IMR-90 (cell line): Measurements from ENCODE around the gene ALDH1A1. TPM values are rescaled to one million over a fixed set of nuclear protein-coding genes. Genes with fewer than 3 reads are reported as not detected.

ENCODE experiments used
- ATAC-seq: fragments of 200-7000 bp; cut with Tn5 transposase; 2 replicates; pipeline ENCODE4 v1.9.1; 2020; ENCODE audit warnings: low read depth, mild to moderate bottlenecking, moderate library complexity
- BruUV-seq: library from RNA; stranded (reverse); fragments of 400-500 nt; replicated peaks from 2 replicates; lab custom pipeline; 2021; lab: Mats Ljungman, UMichigan
- CTCF ChIA-PET: fragments of 300-600 bp; formaldehyde crosslinking; extraction: SDS; loops from one replicate; lab custom pipeline; 2021; ENCODE audit warnings: antibody characterized with exemption; lab: Yijun Ruan, JAX
- POLR2A ChIA-PET: fragments of 300-600 bp; sonication (Branson Sonifier 250); formaldehyde crosslinking; loops from one replicate; lab custom pipeline; 2022; ENCODE audit warnings: antibody characterized with exemption; ENCODE audit not compliant: unreplicated experiment; lab: Charles Lee
- DNase-seq: peaks from one replicate; pipeline ENCODE4 v3.0.0; 2013
- H2AFZ ChIP-seq: replicated peaks from 2 replicates; pipeline ENCODE3; 2013; ENCODE audit warnings: low read length, mild to moderate bottlenecking; ENCODE audit not compliant: poor library complexity
- H2AK5ac ChIP-seq: 2 replicates; pipeline ENCODE4 v1.6.1; 2013; ENCODE audit warnings: low read depth, low read length, inconsistent platforms
- H2AK9ac ChIP-seq: replicated peaks from 2 replicates; pipeline ENCODE3; 2013; ENCODE audit warnings: mild to moderate bottlenecking, low read depth, low read length, moderate library complexity; ENCODE audit not compliant: poor library complexity
- H2BK120ac ChIP-seq: 2 replicates; pipeline ENCODE4 v1.6.1; 2013; ENCODE audit warnings: low read depth, low read length, inconsistent platforms
- H2BK15ac ChIP-seq: 3 replicates; pipeline ENCODE4 v1.6.1; 2013; ENCODE audit warnings: low read depth, low read length, inconsistent platforms
- H2BK20ac ChIP-seq: 2 replicates; pipeline ENCODE4 v1.6.1; 2013; ENCODE audit warnings: low read depth, mild to moderate bottlenecking, inconsistent platforms, low read length, moderate library complexity
- H2BK5ac ChIP-seq: 2 replicates; pipeline ENCODE4 v1.6.1; 2013; ENCODE audit warnings: mild to moderate bottlenecking, low read depth, low read length, inconsistent platforms; ENCODE audit not compliant: poor library complexity, severe bottlenecking
- H3K14ac ChIP-seq: replicated peaks from 2 replicates; pipeline ENCODE4 v1.6.1; 2013; ENCODE audit warnings: low read depth, low read length, inconsistent platforms
- H3K18ac ChIP-seq: 2 replicates; pipeline ENCODE4 v1.6.1; 2013; ENCODE audit warnings: low read depth, low read length, control low read depth
- H3K23ac ChIP-seq: 2 replicates; pipeline ENCODE4 v1.6.1; 2013; ENCODE audit warnings: low read depth, low read length, inconsistent platforms
- H3K27ac ChIP-seq: 2 replicates; pipeline ENCODE4 v1.5.1; 2013; ENCODE audit warnings: mild to moderate bottlenecking, control low read depth, low read length; ENCODE audit not compliant: insufficient read depth
- H3K27me3 ChIP-seq: 2 replicates; pipeline ENCODE4 v1.6.1; 2013; ENCODE audit warnings: low read length; ENCODE audit not compliant: control insufficient read depth, insufficient read depth
- H3K36me3 ChIP-seq: 2 replicates; pipeline ENCODE4 v1.6.1; 2013; ENCODE audit warnings: low read length, mixed read lengths; ENCODE audit not compliant: control insufficient read depth, insufficient read depth
- H3K4ac ChIP-seq: 2 replicates; pipeline ENCODE4 v1.6.1; 2013; ENCODE audit warnings: low read depth, low read length, inconsistent platforms
- H3K4me1 ChIP-seq: 2 replicates; pipeline ENCODE4 v1.6.1; 2013; ENCODE audit warnings: low read length, mixed read lengths; ENCODE audit not compliant: control insufficient read depth, insufficient read depth
- H3K4me2 ChIP-seq: 2 replicates; pipeline ENCODE4 v1.6.1; 2013; ENCODE audit warnings: low read depth, mild to moderate bottlenecking, control low read depth, low read length, moderate library complexity
- H3K4me3 ChIP-seq: 2 replicates; pipeline ENCODE4 v1.5.1; 2013; ENCODE audit warnings: low read depth, mild to moderate bottlenecking, control low read depth, low read length, moderate library complexity; ENCODE audit not compliant: insufficient read depth
- H3K56ac ChIP-seq: 2 replicates; pipeline ENCODE4 v1.6.1; 2013; ENCODE audit warnings: low read length, inconsistent platforms; ENCODE audit not compliant: insufficient read depth; ENCODE audit errors: extremely low read depth
- H3K79me1 ChIP-seq, 2 experiments: 2 replicates each; pipeline ENCODE4 v1.6.1; 2013; ENCODE audit warnings: low read length in 2 of 2, inconsistent platforms in 1 of 2, low read depth in 1 of 2
- H3K9ac ChIP-seq: 2 replicates; pipeline ENCODE4 v1.6.1; 2013; ENCODE audit warnings: low read depth, low read length, control low read depth
- H3K9me1 ChIP-seq: 2 replicates; pipeline ENCODE4 v1.6.1; 2013; ENCODE audit warnings: low read length, inconsistent platforms; ENCODE audit not compliant: insufficient read depth
- H3K9me3 ChIP-seq: 2 replicates; pipeline ENCODE4 v1.6.1; 2013; ENCODE audit warnings: low read length; ENCODE audit not compliant: control insufficient read depth, insufficient read depth
- H4K20me1 ChIP-seq: 2 replicates; pipeline ENCODE4 v1.6.1; 2013; ENCODE audit warnings: low read length, inconsistent platforms; ENCODE audit not compliant: insufficient read depth
- H4K5ac ChIP-seq: 2 replicates; pipeline ENCODE4 v1.6.1; 2013; ENCODE audit warnings: mild to moderate bottlenecking, low read depth, low read length, control low read depth
- H4K8ac ChIP-seq, 2 experiments: 2 replicates each; pipeline ENCODE4 v1.6.1; 2013; ENCODE audit warnings: low read depth in 2 of 2, low read length in 2 of 2, control low read depth in 1 of 2, inconsistent platforms in 1 of 2
- H4K91ac ChIP-seq: 2 replicates; pipeline ENCODE4 v1.6.1; 2013; ENCODE audit warnings: low read depth, low read length, inconsistent platforms; ENCODE audit not compliant: insufficient read depth
- BHLHE40 ChIP-seq: fragments of 150-350 bp; IDR thresholded peaks from 2 replicates; pipeline ENCODE4 v1.6.1; 2016; ENCODE audit warnings: mild to moderate bottlenecking, low read depth, low read length
- CEBPB ChIP-seq: IDR thresholded peaks from 2 replicates; pipeline ENCODE4 v1.6.1; 2012; ENCODE audit warnings: low read depth, low read length, improper control_type of control experiment
- CHD1 ChIP-seq: IDR thresholded peaks from 2 replicates; pipeline ENCODE4 v1.6.1; 2012; ENCODE audit warnings: low read depth, low read length, improper control_type of control experiment
- ELK1 ChIP-seq: fragments of 150-350 bp; IDR thresholded peaks from 2 replicates; pipeline ENCODE4 v1.6.1; 2016; ENCODE audit warnings: low read depth, mild to moderate bottlenecking, low read length, moderate library complexity, borderline replicate concordance
- FOS ChIP-seq: fragments of 150-350 bp; IDR thresholded peaks from 2 replicates; pipeline ENCODE4 v1.6.1; 2016; ENCODE audit warnings: low read depth, low read length
- MAFK ChIP-seq: IDR thresholded peaks from 2 replicates; pipeline ENCODE4 v1.6.1; 2012; ENCODE audit warnings: low read depth, low read length, improper control_type of control experiment
- MAZ ChIP-seq: IDR thresholded peaks from 2 replicates; pipeline ENCODE4 v1.6.1; 2012; ENCODE audit warnings: low read depth, mild to moderate bottlenecking, low read length, improper control_type of control experiment, moderate library complexity, borderline replicate concordance
- RAD21 ChIP-seq: IDR thresholded peaks from 2 replicates; pipeline ENCODE4 v1.6.1; 2012; ENCODE audit warnings: low read length, improper control_type of control experiment
- RCOR1 ChIP-seq: IDR thresholded peaks from 2 replicates; pipeline ENCODE4 v1.6.1; 2012; ENCODE audit warnings: mild to moderate bottlenecking, low read length, improper control_type of control experiment; ENCODE audit not compliant: insufficient replicate concordance
- RFX5 ChIP-seq: IDR thresholded peaks from 2 replicates; pipeline ENCODE4 v1.8.0; 2012; ENCODE audit warnings: low read depth, mild to moderate bottlenecking, low read length, moderate library complexity
- SMC3 ChIP-seq: fragments of 150-350 bp; IDR thresholded peaks from 2 replicates; pipeline ENCODE4 v1.6.1; 2016; ENCODE audit warnings: low read depth, mild to moderate bottlenecking, antibody characterized with exemption, low read length, moderate library complexity
- USF2 ChIP-seq: fragments of 150-350 bp; IDR thresholded peaks from 2 replicates; pipeline ENCODE4 v1.6.1; 2017; ENCODE audit warnings: mild to moderate bottlenecking, antibody characterized with exemption, low read length, low read depth
- WGBS, 2 experiments: methylation state at CpG; one replicate each; pipeline versions ENCODE4 v1.1.5 to v1.1.7; 2013; ENCODE audit warnings: missing lambda C conversion rate in 2 of 2; ENCODE audit not compliant: insufficient read length in 1 of 2; ENCODE audit errors: extremely low coverage in 2 of 2; 5-methylcytosine and 5-hydroxymethylcytosine counted together
- dilution Hi-C: fragments of 300-500 bp; cut with HindIII; formaldehyde crosslinking; loops from one replicate; pipeline ENCODE4 v1.14.3; 2018; ENCODE audit warnings: low sequenced_read_pairs; ENCODE audit not compliant: unreplicated experiment
- in situ Hi-C: fragments of 300-500 bp; cut with MboI; formaldehyde crosslinking; loops from 3 replicates; pipeline ENCODE4 v1.14.3; 2019; ENCODE audit warnings: low sequenced_read_pairs, inconsistent platforms, mixed read lengths
- intact Hi-C: fragments of 100-400 bp; cut with micrococcal nuclease; formaldehyde crosslinking; loops from 2 replicates; pipeline ENCODE4 v1.10.0; 2022
- polyA plus RNA-seq, 3 experiments: library from polyadenylated mRNA; depleted of rRNA; stranded (reverse); fragments of >200 nt; gene quantifications; 2 replicates each; pipeline ENCODE4 v1.2.3, GENCODE V29; 2012; ENCODE audit warnings: low replicate concordance in 1 of 3
- total RNA-seq: library from RNA; depleted of rRNA; stranded (reverse); fragments of >200 nt; gene quantifications from 2 replicates; pipeline ENCODE4 v1.2.3, GENCODE V29; 2012

Gene ALDH1A1
- total and polyA plus RNA-seq, 2 of the 4 experiments (the other 2 are of a cell fraction), result not detected

DNA sequence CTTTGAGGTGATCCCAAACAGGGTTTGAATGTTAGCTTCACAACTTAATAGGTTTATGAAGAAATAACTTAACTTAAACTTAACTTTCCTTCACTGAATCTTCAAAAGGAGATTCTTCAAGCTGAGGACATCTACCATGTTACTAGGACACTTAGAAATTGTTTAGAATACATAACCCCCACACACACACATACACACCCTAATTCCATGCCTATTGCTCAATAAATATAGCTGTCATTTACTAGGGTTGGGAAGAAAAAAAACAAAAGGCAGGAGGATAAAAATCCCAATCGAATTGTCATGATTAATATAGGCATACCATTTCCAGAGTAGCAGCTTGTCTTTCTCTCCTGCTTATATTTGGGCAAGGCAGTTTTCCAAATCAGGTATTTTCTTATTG, 68.3 kb downstream of the ALDH1A1 start:
- no peak overlapping the region for H3K9ac ChIP-seq

More for the DNA sequence above, 68.3 kb downstream of the ALDH1A1 start:
- H3K56ac ChIP-seq, result no peak overlapping the region
- no peak overlapping the region for H2AK9ac ChIP-seq
- H3K9me1 ChIP-seq, result no peaks in the 10 kb centered on the region
- POLR2A ChIA-PET, result no interaction called here
- H4K8ac ChIP-seq, result no peak overlapping the region
- no peaks in the 10 kb centered on the region for H3K27me3 ChIP-seq
- no peaks in the 10 kb centered on the region for H3K9me3 ChIP-seq
- H2BK15ac ChIP-seq, result no peak overlapping the region
- H3K4ac ChIP-seq, result no peak overlapping the region
- in situ Hi-C loops (no loop called here), dilution Hi-C loops (no loop called here), intact Hi-C loops (no loop called here)
- H2AFZ ChIP-seq, result no peak overlapping the region
- H2BK20ac ChIP-seq, result no peak overlapping the region
- ATAC-seq (no peak), DNase-seq (no peak)
- H3K14ac ChIP-seq, result no peak overlapping the region
- no peak overlapping the region for H3K27ac ChIP-seq
- H2BK5ac ChIP-seq, result no peak overlapping the region
- no peak overlapping the region for H3K4me3 ChIP-seq
- BruUV-seq, result no TSS peak
- H3K36me3 ChIP-seq, result no peaks in the 10 kb centered on the region
- WGBS, 2 experiments, result no CpG with 5 or more reads among the region's 1 CpG
- no peak overlapping the region for H3K4me2 ChIP-seq
- no peak overlapping the region for H3K18ac ChIP-seq
- no peak overlapping the region for H2AK5ac ChIP-seq
- H3K79me1 ChIP-seq, result no peaks in the 10 kb centered on the region
- no peak overlapping the region for H2BK120ac ChIP-seq
- H3K4me1 ChIP-seq, result no peaks in the 10 kb centered on the region
- no peaks in the 10 kb centered on the region for H4K20me1 ChIP-seq
- H3K23ac ChIP-seq, result no peak overlapping the region
- no peak overlapping the region for H4K91ac ChIP-seq
- TF ChIP-seq SMC3 (no peak), RCOR1 (no peak), USF2 (no peak), RFX5 (no peak), MAFK (no peak), ELK1 (no peak), FOS (no peak), BHLHE40 (no peak), CEBPB (no peak), RAD21 (no peak), CHD1 (no peak), MAZ (no peak)
- no peak overlapping the region for H4K5ac ChIP-seq
- CTCF ChIA-PET, result no interaction called here
